HG03439 (cell line): ENCODE data around the gene GULP1.

Experiments used
- ATAC-seq: cut with Tn5 transposase; IDR thresholded peaks from one replicate; pipeline ENCODE4 v1.9.1; 2021; ENCODE audit warnings: mild to moderate bottlenecking, moderate library complexity; ENCODE audit not compliant: unreplicated experiment

The GULP1 gene

DNA sequence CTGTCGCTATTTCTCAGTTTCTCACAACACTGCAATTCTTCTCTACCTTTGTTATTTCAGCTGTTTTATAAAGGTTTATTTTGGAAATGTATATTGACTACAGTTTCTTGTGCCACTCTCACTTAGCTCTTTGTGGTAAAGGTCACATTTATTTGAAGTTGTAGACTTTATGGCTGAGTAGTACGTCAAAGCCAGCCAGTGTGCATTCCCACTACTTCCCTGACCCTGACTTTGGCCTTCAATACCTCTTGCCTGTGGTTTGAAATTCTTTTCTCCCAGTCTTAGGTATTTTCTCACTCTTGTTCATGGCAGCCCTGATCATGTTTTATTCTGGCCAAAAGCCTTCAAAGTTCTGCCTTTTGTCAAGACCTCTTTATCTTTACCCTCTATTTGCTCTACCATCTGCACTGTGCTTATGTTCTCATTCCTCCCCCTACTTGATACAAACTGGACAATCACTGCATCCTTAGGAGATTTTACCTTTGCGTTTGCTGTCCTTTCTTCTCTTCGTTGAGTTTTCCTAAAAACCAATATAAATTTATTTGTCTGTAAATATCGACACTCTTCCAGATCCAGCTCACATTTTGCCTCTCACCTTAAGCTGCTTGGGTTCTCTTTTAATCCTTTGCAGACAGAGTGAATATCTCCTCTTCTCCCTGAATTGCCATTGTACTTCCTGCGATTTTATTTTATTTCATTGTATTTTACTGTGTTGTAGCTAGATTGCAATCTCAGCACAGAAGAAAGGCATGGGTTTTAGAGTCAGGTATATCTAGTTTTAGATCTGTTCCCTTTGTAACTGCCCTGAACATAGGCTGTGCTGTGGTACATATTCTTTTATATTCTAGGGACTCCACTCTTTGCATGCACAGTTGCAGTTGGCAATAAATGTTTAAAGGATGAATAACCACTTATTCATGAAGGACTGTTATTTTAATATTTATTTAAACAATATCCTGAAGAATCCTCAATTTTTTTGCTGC is 31.2 kb downstream of the GULP1 start:
- no peak for ATAC-seq

DNA sequence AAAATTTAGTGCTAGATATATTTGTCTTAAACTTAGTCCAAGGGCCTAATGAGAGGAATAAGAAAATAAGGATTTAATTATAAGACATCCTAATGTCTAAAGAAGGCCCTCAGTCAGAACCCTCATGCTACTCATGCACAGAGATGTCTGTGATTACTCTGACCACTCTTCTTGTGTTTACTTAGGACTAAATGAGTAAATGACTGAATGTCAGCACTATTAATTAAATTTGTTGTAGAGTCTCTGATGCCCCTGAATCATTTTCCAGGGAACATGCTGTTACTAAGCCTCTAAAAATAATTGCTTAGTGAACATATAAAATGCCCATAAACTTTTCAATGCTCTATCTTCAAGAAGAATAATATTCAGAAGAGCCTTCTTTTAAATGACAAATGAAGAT is 32.4 kb downstream of the GULP1 start:
- no peak for ATAC-seq

DNA sequence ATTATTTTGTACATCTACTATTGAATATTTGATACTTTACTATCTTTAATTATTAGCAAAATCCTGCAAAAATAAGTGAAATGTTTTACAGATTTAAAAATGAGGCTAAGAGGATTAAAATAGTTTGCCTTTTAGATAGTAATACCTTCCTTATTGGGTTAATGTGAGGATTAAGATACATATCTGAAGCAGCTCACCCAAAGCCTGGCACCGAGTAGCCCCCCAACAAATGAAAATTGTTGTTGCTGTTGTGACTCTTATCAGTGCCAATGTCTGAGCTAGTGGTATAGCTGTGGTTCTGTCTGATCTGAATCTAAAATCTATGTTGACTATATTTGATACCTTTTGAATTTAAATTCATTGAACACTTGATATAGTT is 34.6 kb downstream of the GULP1 start:
- no peak for ATAC-seq

DNA sequence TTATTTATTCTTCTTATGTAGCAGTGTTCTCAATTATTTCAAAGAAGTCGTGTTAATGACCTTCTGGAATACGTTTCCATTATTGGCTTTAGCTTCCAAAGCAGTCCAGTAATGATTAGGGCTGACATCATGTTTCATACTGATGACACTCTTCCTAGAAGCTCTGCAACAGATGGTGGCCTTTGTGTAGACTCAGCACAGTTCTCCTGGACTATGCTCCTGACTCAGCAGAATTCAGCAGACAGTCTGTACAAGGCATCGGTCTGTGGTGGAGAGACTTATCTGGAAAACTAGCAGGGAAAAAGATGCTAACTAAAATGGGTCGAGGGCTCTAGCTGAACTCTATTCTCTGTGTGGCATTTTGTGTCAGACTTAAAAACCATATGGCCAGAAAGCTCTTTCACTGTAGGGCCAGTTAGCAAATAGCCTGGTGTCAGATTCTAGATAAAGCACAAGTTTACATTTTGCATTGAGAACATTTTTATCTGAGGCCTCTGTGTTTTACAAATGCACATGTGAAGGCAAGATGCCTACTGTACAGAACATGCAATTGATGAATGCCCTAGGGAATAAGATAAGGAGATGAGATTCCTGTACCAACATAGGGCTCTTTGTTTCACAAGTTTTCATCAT is 35.1 kb downstream of the GULP1 start:
- no peak for ATAC-seq

DNA sequence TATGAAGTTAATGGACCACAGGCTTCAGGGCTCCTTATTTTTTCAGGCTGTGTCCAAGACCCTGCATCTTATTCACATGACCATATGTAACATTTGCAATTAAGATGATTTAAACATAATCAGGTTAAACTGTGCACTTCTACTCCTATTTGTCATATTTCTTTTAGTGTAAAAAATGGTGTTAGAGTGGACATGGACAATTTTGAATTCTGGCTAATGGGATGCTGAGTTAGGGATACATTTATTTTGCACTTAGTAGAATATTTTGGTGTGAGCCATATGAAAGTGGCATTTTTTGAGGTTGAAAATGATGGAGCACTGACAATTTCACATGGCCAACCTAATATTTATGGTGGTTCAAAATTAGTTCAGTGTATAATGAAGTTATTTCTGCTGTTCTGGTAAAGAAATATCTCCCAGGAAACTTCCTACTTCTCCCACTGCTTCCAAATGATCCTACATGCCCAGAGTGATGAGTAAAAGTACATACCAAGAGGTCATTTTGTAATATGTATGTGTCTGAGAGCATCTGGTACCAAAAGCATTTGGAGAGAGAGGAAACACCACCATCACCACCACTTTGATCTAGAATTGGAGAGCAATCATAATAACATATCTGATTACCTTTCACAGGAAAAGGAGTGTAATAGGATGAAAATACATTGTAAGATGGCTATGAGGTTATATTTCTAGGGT is 36.0 kb downstream of the GULP1 start:
- no peak for ATAC-seq

DNA sequence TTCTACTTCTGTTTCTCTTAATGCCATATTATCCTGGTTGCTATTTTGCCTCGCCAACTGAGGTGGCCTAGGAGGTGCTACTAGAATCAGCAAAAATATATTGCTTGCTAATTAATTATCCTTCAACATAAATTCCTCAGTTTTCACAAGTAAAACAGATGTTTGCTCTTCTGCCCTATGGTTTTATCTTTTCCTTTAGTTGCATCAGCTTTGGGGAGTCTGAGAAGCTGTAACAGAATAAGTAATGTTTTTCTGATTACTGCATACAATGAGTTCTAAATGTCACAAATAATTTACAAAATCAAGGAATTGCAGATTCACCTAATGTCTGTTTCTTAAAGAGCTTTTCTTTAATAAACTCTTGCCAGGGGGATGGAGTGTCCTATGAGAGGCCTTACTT is 36.7 kb downstream of the GULP1 start:
- no peak for ATAC-seq

DNA sequence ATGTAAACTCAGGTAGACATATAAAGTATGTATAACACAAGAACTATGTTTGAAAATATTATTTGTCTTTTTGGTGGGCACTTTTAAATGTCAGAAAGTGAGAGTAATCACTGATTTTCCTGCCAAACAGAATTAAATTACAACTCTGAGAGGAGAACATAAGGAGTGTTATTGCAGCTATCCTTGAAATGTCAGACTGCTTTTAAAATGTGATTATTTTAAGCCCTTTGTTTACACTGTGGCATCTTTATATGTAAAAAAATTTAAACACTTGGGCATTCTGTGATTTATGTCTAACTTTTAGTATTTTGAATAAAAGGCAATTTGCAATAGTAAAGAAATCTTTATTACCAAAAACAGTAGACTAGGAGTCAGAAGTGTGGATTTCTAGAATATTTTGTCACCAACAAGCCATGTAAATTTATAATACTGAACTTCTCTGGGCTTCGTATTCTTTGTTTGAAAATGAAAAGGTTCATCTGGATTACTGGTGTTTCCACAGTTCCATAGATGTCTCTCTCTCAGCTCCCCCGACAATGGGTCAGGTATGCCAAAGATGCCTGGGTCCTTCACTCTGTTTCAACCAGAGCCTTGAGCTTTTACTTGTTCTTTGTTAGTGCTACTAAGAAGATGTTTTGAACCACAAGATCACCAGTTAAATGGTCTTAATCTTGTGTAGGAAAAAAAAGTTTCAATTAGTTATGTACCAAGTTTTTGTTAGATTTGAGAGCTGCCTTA is 38.8 kb downstream of the GULP1 start:
- no peak for ATAC-seq

DNA sequence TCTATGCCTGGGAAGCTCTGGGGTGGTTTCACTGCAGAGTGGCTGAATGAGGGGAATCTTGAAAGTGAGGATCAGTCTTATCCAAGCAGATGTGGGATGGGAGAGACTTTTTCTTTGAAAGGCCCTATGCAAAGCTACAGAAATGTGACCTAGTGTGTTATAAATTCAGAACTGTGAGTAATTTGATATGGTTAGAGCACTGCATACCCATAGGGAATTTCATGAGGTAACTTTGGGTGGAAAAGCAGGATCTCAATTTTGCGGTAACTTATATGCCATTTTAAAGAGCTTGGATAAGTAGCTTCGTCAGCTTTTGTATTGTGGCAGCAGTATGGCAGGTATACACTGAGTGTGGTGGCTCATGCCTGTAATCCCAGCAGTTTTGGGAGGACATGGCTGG is 40.9 kb downstream of the GULP1 start:
- ATAC-seq, result no peak

DNA sequence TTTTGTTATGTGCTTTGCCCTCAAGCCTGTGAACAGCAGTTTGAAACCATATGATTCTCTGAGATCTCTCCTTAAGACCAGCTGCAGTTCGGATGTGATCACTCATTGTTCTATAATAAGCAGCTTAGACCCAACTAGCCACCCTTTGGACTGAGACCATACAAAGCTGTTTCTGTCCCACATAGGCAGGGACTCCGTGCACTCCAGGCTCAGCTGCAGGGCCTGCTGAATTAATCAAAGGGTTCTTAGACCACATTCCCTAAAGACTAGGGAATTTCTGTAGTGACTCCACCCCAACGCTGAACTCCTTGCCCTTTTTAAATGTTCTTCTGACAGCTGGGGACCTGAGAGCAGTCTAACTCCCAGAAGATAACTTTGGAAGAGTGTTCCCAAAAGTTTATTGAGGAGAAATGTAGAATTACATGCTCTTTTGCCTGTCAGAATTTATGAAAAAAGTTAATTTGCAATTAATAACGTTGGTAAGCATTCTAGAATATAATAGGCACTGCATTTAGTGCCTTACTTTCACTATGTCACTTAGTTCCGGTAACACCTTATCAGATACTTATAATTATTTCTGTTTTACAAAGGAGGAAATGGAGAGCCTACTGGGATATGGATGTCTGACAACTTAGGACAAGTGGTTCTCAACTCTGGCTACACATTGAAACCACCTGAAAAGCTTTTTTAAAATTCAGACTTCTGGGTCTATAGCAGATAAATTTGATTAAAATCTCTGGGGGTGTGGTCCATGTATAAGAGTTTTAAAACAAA is 42.3 kb downstream of the GULP1 start:
- no peak for ATAC-seq

DNA sequence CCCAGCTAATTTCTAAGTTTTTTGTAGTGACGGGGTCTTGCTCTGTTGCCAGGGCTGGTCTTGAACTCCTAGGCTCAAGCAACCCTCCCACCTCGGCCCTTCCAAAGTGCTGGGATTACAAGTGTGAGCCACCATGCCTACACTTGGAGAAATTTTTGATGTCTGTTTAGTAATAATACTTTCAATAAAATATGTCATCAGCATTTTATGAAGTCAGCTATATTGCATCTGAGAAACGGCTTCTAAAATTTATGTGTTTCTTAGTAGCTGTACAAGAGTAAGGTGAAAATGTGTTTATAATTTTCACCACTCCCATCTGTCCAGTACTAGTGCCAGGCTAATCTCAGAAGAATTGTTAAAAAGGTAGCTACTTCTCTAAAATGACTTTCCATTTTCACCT is 46.8 kb downstream of the GULP1 start:
- no peak for ATAC-seq

DNA sequence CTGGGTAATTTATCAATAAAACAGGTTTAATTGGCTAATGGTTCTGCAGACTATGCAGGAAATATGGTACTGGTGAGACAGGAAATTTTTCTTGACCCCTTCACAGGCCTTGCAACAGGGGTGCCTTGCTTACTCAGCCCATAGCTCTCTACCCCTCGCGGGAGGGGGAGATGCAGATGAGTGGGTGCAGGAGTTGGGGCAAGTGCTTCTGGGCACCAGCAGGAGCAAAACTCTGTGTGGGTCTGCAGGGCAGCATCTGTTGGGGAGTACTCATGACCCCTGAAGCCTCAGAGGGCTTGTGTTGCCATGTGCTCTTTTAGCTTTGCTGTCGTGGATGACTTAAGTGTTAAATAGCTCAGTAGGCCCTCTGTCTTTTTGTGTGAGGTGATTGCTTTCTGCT is 48.6 kb downstream of the GULP1 start:
- no peak for ATAC-seq

DNA sequence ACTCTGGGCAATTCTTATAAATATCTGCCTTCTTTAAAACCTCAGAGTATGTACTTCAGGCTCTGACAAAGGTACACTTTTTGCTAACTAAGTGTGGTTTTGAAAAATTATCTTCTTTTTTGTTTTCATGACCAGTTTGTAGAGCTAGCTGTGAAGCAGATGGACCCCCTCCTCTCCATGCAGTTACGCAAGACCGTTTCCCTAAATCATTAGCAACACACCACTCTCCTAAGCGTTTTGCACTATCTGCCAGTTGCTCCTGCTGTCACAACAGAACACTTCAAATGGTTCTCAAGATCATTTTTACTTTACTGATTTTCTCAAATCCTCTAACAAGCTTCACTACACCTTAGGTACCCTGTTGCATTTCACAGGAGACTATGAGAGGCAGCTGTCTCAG is 53.3 kb downstream of the GULP1 start:
- ATAC-seq, result no peak

DNA sequence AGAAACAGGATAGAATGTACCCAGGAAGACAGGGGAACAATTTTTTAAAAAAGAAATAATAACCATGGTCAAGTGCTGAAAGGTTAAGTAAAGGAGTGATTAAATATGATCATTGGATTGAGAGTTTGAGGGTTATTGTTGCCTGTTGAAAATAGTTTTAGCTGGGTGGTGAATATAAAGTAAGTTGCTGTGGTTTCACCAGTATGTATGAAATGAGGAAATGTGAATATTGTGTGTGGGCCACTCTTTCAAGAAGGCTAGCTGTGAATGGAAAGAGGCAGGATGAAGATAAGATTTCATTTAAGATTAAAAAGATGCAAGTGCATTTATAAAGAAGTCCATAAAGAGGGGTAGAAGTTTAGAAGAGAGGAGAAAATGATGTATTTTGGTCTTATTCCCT is 53.8 kb downstream of the GULP1 start:
- ATAC-seq, result no peak

DNA sequence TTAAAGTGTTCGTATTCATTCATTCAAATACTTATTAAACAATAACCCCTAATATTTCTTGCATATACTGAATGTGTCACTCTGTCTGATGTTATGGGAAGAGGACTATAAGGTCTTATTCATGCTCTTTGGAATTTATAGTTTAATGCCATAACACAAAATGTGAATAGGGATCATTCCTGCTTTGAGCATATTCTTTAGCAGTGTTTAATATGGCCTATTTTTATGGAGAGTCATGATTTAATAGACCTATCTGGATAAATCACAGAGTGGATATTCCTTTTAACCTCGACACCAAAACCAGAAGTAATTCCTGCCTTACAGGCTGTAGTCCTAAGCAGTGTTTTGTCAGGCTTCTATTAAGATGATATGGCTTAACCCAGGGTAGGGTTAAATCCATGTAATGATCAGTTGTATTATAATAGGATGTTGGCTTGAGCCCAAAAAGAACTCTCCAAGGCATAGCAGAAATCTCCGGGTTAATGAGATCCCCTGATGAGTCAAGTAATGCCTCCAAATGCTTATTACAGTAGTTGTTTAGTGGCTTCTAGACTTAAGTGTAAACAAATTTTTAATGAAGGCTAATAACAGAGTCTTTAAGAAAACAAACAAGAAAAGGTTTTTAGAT is 54.3 kb downstream of the GULP1 start:
- no peak for ATAC-seq

DNA sequence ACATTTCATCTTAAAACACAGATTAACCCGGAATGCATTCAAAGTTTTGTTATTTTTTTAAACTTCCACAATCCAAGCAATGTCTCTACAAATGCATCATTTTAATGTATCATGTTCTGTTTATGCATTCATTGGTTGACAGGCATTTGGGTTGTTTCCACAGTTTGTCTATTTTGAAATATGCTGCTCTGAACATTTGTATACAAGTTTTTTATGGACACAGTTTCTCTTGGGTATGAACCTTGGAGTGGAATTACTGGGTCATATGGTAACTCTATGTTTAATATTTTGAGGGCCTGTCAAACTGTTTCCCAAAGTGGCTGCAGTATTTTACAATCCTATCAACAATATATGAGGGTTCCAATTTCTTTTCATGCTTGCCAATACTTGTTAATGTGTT is 57.3 kb downstream of the GULP1 start:
- ATAC-seq, result no peak

DNA sequence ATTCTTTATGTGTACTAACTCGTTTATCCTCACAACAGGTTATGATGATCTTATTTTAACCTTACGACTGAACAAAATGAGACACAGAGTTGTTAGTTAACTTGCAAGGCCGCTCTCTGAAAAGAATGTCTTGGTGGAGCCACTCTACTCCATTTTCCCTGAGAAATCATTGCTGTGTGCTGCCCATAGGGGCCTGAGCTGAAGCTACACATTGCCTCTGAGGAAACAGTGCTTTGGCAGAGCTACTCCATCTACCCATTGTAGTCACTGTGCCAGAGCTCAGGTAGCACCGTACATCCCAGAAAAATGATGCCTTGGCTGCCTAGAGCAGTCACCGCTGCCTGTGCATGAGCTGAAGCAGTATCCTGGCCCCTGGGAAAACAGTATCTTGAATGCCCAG is 61.6 kb downstream of the GULP1 start:
- ATAC-seq, result no peak

DNA sequence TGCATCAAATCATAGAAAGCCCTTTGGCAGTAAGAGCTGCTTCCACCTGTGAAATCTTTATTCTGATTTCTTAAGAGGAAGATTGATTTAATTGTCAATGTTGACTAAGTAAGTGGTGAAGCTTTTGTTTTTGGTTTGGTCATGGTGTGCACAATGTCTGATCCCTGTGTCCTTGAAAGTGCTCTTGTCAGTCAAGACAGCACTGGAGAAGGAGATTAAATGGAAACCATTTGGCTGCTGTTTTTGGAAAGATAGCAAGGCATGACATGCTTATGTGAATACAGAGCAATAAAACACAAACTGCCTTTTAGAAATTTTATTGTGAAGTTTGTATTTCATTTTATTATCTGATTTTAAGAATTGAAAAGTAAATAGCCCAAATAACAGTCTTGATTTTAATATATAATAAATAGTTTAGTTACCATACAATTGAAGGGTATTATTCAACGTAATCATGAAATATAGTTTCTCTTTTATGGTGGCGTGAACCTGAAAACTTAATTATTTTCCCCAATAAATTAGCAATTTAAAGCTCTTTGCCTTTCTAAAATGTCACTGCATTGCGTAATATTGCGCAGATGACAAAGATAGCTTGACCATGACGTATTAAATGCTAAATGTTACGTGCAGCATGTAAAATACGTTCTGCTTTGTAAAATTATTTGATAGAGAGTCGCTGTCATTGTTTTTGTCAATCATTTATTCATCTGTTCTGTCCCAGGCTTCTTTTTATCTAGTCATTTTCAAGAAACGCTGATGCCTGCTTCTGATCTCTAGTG is 69.0 kb downstream of the GULP1 start:
- no peak for ATAC-seq

DNA sequence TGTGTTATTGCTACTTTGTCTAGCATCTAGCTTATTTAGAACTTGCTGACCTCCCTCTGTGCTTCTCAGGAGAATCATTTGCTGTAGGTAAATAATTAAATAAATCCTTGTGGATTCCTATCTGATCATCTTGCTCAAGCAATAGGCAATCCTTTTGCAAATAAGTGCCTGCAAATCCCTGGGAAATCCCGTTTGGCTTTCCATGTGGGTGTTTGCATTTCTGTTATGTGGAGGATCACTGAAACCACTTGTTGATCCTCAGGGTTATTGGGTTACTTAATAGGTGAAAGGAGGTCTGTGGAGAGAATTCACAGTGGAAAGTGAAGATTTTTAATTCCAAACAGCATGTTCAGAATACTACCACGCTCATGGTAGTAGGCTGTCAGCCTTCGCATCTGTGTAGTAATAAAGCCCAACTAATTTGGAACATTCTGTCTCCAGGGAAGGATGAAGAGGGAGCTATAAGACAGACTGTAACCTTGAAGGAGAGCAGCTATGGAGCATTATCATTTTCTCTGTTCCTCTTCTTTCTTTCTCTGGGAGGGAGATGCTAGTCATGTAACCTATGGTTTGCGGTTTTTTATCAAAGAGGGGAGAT is 72.5 kb downstream of the GULP1 start:
- no peak for ATAC-seq
